Testis (tissue), 2 donors: ENCODE measurements around the gene TRPM2.

ENCODE experiments used
- POLR2A ChIP-seq: fragments of 450-650 bp; IDR thresholded peaks from one replicate; pipeline ENCODE4 v1.6.1; 2017; ENCODE audit warnings: antibody characterized with exemption, mild to moderate bottlenecking, moderate library complexity
- TF ChIP-seq, protein P1 (sequence below), 3 experiments: fragments of 450-650 bp in 2 of 3; fragments of 200-600 bp in 1 of 3; sonication (generic) in 1 of 3; IDR thresholded peaks; one replicate each; pipeline ENCODE4 v1.5.1; 2016 to 2019; ENCODE audit warnings: antibody characterized with exemption in 3 of 3, mild to moderate bottlenecking in 2 of 3, moderate library complexity in 1 of 3

DNA sequence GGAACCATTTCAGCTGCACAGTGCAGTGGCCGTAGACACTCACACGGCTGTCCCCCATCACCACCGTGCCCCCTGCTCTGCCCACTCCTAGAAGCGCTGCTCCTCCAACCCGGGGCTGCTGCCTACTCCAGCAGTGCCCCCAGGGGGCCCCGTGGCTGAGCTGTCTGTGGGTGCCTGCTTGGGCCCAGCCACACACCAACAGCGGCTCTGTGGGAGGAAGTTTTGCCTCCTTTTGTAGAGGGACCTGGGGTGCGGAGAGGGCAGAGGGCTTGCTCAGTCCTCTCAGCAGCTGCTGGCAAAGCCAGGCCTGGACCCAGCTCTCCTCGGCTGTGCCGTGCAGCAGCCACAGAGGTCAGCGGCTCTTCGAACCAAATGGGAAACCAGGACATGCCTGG, 90.5 kb downstream of the TRPM2 start:
- TF ChIP-seq POLR2A: no peak
- TF ChIP-seq, protein P1, sequence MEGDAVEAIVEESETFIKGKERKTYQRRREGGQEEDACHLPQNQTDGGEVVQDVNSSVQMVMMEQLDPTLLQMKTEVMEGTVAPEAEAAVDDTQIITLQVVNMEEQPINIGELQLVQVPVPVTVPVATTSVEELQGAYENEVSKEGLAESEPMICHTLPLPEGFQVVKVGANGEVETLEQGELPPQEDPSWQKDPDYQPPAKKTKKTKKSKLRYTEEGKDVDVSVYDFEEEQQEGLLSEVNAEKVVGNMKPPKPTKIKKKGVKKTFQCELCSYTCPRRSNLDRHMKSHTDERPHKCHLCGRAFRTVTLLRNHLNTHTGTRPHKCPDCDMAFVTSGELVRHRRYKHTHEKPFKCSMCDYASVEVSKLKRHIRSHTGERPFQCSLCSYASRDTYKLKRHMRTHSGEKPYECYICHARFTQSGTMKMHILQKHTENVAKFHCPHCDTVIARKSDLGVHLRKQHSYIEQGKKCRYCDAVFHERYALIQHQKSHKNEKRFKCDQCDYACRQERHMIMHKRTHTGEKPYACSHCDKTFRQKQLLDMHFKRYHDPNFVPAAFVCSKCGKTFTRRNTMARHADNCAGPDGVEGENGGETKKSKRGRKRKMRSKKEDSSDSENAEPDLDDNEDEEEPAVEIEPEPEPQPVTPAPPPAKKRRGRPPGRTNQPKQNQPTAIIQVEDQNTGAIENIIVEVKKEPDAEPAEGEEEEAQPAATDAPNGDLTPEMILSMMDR (IDR thresholded peaks at IDR 0.05): no peak
